ENCODE data around the gene GLMN.
"Not testable (repeated sequence)": the region's sequence is repeated elsewhere in the genome, so short reads cannot be mapped to it uniquely, and the experiment has no call there.

The GLMN gene

DNA sequence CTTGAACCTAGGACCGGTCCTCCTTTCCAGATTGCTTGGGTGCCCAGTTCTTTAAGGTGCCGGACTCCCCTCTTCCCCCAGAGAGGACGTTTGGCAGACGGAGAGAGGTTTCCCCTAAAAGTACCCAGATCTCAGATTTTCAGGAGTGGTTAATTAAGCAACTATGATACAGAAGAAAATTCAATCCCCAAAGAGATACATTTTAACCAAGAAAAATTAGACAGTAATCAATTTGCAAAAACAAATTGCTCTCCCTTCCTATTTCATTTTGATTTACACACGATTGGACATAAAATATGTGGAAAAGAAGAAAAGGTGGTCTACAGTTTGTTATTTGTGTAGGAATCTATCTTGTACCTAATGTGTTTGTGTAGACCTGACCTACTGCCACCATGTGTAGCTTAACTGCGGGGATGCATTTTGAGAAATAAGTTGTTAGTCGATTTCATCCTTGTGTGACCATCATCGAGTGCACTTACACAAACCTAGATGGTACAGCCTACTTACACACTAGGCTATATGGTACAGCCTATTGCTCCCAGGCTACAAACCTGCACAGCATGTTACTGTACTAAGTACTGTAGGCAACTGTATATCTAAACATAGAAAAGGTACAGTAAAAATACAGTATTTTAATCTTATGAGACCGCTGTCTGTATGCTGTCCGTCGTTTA is 827 bp upstream of the GLMN start:
- no peak for DNase-seq

DNA sequence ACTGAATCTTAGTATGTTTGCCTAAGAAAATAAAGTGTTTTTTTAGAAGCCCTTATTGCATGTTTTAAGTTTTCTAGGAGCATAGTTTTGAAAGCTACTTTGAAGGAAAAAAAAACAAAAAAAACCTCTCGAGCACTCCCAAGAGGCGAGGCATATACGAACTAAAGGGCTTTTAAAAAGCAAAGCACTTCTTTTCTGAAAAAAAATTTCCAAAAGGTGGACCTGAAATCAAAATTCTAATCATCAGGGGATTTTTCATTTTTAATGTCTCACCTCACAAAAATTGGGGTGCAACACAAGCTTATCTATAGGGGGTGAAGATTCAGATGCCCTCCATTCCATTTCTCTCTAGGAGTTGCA is 594 bp downstream of the GLMN start:
- no peak for DNase-seq

DNA sequence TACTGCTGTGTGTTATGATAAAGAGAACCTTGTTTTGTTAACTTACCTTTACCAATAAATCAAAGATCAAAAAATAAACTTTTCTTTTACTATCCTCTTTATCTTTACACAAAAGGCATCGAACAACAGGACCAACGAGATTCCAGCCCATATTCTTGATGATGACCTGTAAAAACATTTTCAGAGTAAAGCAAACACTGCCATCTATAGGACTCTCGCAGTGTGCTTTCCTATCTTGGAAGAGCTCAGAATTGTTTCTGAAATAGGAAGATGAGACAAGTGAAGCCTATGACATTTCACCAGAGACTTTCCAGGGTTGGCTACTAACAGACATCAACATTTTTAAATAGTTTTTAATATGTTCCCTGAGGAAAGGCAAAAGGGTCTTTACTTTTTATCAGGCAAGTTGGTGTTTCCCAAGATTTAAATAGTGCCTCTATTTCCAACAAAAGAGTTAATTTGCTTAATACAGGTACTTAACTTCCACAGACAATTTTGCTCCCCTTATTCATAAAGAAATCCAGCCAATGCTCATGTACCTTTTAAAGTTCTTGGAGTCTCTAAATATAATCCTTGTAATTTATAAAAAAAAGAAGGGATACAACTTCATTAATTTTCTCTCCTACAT is 7.3 kb downstream of the GLMN start:
- peak; percentile 52 to 60 for DNase-seq

DNA sequence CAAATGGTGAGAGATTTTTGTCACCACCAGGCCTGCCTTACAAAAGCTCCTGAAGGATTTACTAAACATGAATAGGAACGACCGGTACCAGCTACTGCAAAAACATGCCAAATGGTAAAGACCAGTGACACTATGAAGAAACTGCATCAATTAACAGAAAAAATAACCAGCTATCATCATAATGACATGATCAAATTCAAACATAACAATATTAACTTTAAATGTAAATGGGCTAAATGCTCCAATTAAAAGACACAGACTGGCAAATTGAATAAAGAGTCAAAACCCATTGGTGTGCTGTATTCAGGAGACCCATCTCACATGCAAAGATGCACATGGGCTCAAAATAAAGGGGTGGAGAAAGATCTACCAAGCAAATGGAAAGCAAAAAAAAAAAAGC is 17.4 kb downstream of the GLMN start:
- not testable (repeated sequence) for DNase-seq

DNA sequence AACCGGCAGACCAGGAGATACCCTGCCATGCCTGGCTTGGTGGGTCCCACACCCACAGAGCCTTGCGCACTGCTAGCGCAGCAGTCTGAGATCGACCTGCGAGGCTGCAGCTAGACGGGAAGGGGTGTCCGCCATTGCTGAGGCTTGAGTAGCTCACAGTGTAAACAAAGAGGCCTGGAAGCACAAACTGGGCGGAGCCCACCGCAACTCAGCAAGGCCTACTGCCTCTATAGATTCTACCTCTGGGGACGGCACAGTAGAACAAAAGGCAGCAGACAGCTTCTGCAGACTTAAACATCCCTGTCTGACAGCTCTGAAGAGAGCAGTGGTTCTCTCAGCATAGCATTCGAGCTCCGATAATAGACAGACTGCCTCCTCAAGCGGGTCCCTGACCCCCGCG is 19.0 kb downstream of the GLMN start:
- DNase-seq: not testable (repeated sequence)

DNA sequence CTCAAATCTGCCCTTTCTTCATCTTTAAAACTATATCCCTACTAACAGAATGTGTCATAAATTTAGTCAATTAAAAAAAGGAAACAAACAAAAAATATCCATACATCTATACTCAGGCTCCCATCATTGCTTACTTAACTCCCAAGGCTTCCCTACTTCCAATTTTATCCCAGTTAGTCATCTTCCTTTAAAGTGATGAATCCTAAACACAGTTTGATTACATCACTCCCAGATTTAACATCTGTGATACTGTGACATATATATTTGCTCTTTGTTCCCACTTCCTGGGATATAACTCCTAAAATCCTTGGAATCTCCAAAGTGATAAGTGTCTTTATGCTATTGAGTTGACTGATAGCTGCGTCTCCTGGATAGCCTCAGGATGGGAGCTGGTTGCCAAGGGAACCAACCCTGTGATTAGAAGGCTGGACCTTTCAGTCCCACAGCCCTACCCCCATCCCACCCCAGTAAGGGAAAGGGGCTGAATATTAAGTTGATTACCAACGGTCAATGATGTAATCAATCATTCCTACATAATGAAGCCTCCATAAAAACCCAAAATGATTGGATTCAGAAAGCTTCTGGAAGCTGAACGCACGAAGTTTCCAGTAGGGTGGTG is 21.6 kb downstream of the GLMN start:
- no peak for DNase-seq

DNA sequence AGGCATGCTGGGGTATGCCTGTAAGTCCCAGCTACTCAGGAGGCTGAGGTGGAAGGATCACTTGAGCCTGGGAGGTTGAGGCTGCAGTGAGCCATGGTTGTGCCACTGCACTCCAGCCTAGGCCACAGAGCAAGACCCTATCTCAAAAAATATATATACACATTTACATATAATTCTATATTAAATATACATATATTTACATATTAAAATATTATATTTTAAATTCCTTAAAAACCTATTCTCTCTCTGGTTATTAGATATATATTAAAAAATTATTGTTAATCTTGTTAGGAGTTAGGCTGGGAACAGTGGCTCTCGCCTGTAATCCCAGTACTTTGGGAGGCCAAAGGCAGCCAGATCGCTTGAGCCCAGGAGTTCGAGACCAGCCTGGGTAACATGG is 22.7 kb downstream of the GLMN start:
- DNase-seq: no peak

DNA sequence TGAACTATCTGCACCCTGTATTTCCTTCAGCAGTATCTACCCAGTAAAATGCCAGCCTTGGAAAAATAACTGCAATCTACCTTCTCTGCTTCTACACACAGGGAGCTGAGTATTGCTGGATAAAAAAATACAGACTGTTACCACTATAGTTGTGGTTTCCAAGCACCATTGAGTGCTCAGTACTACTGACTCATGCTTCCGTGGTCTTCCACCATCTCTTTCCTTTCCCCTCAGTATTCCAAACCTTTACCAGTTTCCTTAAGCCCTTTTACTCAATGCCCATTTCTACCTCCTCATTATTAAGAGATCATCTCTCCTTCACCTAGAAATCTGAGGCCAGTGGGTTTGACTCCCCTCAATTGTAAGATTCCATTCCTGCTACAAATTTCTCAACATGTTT is 23.8 kb downstream of the GLMN start:
- no peak for DNase-seq

DNA sequence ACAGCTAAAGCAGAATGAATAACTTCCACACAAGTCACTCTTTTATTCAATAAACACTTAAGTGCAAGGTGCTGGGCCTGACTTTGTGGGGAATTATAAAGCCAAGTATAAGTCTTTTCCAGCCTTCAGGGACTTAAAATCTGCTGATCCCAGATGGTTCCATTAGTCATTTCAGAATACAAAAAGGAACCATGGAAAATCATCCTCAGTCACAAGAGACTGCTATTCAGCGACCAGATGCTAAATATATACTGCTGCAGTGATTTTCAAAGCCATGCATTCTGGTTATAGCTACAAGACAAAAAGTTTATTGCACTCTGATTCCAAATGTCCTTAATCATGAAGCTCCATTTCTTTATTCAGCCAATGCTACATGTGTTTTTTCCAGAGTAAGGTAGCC is 25.7 kb downstream of the GLMN start:
- DNase-seq: no peak

DNA sequence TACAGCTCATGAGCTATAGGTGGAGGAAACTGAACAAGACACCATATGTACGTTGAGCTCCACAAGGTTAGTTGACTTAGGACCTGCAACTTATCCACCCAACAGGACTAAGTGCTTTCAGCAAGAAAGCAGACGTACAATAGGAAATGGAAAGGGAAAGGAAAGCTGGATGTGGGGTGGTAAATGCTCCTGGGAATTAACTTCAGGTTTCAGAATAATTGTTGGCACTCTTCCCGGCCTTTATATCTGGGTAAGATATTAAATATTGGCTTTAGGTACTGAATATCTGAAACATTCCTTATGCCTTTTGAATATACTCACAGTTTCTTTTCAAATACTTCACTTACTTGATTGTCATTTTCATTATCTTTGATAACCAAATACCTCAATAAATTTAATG is 36.3 kb downstream of the GLMN start:
- DNase-seq: no peak

DNA sequence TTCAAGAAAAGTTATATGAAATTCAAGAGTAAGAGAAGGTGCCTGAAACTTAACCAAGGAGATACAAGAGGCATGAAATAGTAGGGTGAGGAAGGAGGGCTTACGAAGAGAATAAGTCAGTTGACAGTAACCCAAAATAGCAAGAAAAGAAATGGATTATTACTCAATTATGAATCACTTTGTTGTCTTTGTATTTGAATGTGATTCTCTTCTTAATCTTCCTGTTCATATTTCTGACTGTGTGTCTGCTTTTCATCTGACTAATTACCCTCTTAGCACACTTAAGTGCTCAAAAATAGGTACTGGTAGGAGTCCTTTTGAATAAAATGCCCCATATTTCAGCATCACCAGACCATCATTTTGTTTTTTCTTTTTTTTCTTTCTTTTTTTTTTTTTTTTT is 39.4 kb downstream of the GLMN start:
- DNase-seq: no peak

DNA sequence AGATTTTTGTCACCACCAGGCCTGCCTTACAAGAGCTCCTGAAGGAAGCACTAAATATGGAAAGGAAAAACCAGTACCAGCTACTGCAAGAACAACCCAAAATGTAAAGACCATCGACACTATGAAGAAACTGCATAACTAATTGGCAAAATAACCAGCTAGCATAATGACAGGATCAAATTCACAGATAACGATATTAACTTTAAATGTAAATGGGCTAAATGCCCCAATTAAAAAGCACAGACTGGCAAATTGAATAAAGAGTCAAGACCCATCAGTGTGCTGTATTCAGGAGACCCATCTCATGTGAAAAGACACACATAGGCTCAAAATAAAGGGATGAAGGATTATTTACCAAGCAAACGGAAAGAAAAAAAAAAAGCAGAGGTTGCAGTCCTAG is 44.1 kb downstream of the GLMN start:
- DNase-seq: not testable (repeated sequence)

DNA sequence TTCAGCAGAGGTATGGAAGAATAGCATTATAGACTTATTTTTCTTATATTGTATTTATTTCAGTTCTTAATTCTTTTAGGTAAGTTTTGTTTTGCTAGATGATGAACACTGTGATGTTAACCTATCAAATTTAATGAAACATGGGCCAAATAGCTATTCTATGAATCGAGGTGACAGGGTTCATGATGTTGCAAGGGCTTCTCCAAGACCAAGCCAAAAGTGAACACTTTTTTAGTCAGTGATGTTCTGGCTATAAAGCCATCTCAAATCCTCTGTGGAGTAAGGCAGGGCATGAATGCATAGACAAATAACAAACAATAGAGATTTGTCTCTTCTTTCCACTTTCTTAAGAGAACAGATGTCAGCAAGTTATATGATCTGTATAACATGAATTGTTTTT is 54.4 kb downstream of the GLMN start:
- DNase-seq: no peak

DNA sequence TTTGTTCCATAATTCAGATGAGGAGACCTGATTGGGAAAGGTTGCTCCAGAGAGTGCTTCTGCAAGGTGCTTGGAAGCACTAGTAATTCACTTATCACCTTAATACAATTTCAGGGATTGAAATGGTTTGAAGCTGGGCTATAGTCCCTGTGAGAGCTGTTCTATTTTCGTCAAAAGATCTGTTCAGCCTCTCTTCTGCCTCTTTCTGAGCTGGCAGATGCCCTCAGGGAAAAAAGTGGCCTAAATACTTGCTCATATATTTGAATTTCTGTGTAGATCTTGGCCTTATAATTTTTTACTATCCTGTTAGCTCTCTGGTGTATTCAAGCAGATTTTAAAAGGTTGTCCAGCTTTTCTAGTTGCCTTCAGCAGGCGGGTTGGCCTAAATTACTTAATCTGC is 58.8 kb downstream of the GLMN start:
- no peak for DNase-seq

DNA sequence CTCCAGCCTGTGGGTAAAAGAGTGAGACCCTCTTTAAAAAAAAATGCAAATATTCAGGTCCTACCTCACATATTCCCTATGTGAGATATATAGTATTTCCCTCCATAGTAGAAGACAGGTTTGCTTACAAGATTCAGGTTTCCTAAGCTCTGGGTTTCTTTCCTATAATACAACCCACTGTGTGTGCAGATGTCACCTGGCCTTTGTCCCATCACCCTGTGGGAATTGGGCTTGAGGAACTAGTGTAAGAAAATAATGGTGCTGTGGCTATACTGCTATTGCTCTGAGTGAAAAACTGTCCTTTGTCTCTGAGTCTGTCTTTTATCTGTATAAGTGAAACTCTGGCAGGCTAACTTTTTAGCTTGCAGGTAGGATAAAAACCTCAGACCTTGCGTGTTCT is 68.1 kb downstream of the GLMN start:
- no peak for DNase-seq

DNA sequence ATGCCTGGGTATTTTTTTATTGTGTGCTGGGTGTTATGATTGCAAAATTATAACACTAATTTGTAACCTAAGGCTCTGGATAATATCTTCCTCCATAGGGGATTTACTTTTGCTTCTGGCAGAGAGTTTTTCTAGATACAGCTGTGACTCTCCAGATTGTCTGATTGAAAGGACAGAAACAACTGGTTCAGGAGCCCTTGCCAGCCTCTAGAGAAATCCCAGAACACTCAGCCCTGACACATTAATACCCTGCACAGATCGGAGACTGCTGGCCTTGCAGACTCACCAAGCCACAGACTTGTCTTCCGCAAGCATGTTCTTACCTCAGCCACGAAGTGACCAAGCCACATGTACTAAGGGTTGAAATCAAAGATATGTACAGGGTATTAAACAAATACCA is 70.4 kb downstream of the GLMN start:
- DNase-seq: no peak

DNA sequence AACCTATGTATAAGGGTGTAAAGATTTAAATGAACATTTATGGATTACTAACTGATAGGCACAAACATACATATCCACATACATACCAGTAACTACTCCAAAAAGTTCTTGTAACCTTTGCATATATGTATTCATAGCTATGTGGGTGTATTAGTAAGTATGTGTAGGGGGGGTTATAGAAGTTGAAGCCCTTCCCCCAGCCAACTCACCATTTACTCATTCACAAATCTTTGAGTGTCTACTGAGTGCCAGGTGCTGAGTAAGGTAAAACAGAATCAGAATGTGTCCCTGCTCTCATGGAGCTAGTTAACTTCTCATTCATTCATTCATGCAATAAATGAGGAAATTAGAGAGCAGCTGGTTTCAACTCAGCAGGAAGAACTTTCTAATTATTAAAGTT is 79.8 kb downstream of the GLMN start:
- no peak for DNase-seq

DNA sequence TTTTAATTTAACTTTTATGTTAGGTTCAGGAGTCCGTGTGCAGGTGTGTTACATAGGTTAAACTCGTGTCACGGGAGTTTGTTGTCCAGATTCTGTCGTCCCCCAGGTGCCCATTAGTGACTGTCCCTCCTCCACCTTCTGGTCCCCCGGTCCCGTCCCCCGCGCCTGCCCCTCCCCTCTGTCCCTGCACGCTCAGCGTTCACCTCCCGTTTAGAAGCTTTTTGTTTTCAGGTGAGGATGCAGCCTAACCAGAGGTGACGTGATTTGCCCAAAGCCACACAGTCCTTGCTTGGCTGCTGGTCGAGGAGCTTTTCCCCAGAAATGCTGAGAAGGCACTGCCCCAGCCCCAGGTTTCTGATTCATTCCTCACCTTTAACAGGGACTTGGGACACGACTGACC is 80.2 kb downstream of the GLMN start:
- DNase-seq: no peak

DNA sequence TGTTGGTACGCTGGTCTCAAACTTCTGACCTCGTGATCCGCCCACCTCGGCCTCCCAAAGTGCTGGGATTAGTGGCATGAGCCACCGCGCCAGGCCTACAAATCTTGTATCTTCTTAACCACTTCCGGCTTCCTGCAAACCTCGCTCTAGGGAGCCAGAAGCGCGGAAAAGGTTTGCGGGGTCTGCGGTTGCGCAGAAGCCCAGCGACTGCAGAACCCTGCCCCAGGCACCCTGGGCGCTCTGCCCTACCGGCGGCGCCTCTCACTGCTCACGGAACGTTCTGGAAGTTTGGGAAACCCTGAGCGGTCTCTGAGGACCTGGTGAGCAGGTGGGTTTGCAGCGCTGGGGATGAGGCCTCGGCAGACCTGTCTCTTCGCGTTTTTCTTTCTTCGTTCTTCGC is 81.1 kb downstream of the GLMN start, which contains the start of gene C1orf146:
C1orf146 (plus strand) TSS at position 195 of the 400 bp plus-strand sequence. CDS start 13,506 bp downstream, outside the sequence.
- no peak for DNase-seq

DNA sequence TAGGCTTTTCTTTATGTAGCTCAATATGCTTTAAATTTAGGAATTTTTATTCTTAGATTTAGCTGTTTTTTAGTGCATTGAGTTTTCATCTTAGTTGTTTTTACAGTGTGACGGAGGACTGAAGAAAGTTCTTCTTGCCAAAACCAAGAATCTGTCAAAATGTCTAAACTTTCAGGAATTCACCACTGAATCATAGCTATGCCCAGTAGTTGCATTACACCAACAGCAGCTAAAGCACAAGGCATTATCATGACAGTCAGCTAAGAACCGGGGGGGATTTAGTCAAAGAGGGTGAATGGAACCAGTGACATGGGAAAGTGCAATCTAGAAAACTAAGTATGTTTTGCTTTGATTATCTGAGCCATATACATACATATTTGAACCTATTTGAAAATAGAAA is 87.6 kb downstream of the GLMN start:
- DNase-seq: no peak

DNA sequence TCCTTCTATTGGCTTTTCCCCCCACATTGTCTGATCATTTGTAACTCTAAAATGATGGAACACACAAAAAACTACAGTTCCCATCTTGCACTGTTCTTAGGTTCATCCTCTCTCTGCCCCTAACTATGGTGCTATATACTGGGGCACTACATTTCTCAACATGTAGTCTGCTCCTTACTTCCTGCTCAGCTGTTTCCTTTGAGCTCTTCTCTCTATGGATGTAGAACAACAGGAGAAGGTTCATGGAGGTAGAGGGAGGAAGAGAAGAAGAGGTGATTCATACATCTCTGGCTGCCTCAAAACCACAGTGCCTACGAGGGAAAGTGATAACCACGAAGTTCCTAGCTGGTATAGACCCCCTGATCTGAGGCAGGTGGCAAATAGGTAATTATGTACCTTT is 88.1 kb downstream of the GLMN start:
- DNase-seq: no peak

DNA sequence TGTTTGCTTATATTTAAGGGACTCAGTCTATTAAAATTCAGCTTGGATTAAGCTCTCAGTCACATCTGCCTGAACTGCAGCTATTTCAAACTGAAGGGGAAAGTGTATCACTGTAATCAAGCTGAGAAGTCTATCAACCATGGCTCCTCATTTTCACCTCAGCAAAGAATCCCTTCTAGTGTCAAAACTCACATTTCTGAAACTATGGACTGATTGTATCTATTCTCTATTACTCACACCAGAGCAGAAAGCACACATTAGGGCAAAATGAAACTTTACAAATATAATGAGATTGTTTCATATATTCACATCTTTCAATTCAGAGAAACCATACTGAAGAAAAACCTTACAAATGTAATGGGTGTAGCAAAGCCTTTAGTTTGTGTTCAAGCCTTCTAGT is 95.7 kb downstream of the GLMN start:
- DNase-seq: no peak

DNA sequence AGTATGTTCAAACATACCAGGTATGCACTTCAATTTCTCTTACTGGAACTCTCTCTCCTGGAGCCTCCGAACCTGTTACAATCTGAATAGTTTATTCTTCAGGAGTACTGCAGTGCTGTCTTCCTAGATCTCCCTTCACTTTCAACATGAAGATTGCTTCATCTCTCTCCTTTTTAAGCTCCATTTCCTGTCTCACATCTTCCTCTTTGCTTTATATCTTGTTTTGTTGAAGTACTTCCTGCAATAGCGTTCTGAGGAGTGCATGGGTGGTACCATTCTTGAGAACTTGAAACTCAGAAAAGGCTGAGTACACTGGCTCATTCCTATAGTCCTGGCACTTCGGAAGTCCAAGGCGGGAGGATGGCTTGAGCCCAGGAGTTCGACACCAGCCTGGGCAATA is 96.8 kb downstream of the GLMN start:
- DNase-seq: peak; percentile 8 to 50

Measured in inflammatory macrophage (primary cell).